B cell (primary cell): ENCODE measurements around the gene FNDC10. TPM values are rescaled to one million over a fixed set of nuclear protein-coding genes. Genes with fewer than 3 reads are reported as not detected.
A peak's percentile ranks its signal among the peaks of the same experiment; 100 is the strongest.

Source experiments
- ATAC-seq: fragments of 200-7000 bp; cut with Tn5 transposase; one replicate; pipeline ENCODE4 v1.10.0; 2021; ENCODE audit warnings: low read depth, mild to moderate bottlenecking, moderate number of reproducible peaks, moderate library complexity
- CTCF ChIA-PET: fragments of 350-600 bp; sonication (Branson Sonifier 250); formaldehyde crosslinking; loops from one replicate; lab custom pipeline; 2021; ENCODE audit warnings: antibody characterized with exemption, inconsistent platforms; lab: Charles Lee
- POLR2A ChIA-PET: fragments of 350-600 bp; sonication (Branson Sonifier 250); formaldehyde crosslinking; loops from one replicate; lab custom pipeline; 2021; ENCODE audit warnings: antibody characterized with exemption; lab: Charles Lee
- DNase-seq: peaks from one replicate; pipeline ENCODE4 v3.0.0; 2013
- H2AFZ ChIP-seq: 2 replicates; pipeline ENCODE4 v1.6.1; 2012; ENCODE audit warnings: mild to moderate bottlenecking, low read depth, low read length; ENCODE audit not compliant: insufficient read depth, poor library complexity, severe bottlenecking
- H3K27ac ChIP-seq, 2 donors: 1 replicate in 1 of 2; 2 replicates in 1 of 2; pipeline ENCODE4 v1.5.1; 2012 to 2013; ENCODE audit warnings: low read length in 2 of 2, mild to moderate bottlenecking in 2 of 2, moderate library complexity in 1 of 2
- H3K27me3 ChIP-seq, 4 experiments: fragments of 200-600 bp in 1 of 4; sonication (generic) in 1 of 4; replicated peaks in 1 of 4; 1 replicate in 2 of 4; 2 replicates in 2 of 4; pipeline versions ENCODE4 v1.6.1 to v1.7.0; 2013 to 2016; ENCODE audit warnings: low read length in 3 of 4, mild to moderate bottlenecking in 2 of 4, mixed read lengths in 1 of 4, moderate library complexity in 1 of 4; ENCODE audit not compliant: insufficient read depth in 4 of 4, control insufficient read depth in 3 of 4; ENCODE audit errors: control extremely low read depth in 1 of 4
- H3K36me3 ChIP-seq, 2 experiments: replicated peaks in 1 of 2; 1 replicate in 1 of 2; 2 replicates in 1 of 2; pipeline versions ENCODE4 v1.6.1 to v1.7.1; 2013; ENCODE audit warnings: low read length in 1 of 2; ENCODE audit not compliant: insufficient read depth in 2 of 2, control insufficient read depth in 1 of 2; ENCODE audit errors: control extremely low read depth in 1 of 2, extremely low read depth in 1 of 2
- H3K4me1 ChIP-seq, 2 donors: fragments of 200-600 bp in 1 of 2; sonication (generic) in 1 of 2; 1 replicate in 1 of 2; 2 replicates in 1 of 2; pipeline versions ENCODE4 v1.5.1 to v1.6.1; 2013 to 2017; ENCODE audit warnings: low read length in 2 of 2; ENCODE audit not compliant: control insufficient read depth in 2 of 2, insufficient read depth in 2 of 2
- H3K4me2 ChIP-seq: replicated peaks from 2 replicates; pipeline ENCODE3; 2012; ENCODE audit warnings: mild to moderate bottlenecking, low read depth, low read length; ENCODE audit not compliant: poor library complexity, severe bottlenecking
- H3K4me3 ChIP-seq, 5 experiments: fragments of 200-600 bp in 1 of 5; sonication (generic) in 1 of 5; 1 replicate in 3 of 5; 2 replicates in 2 of 5; pipeline versions ENCODE4 v1.5.1 to v1.7.0; 2011 to 2016; ENCODE audit warnings: low read length in 4 of 5, mild to moderate bottlenecking in 4 of 5, low read depth in 2 of 5, control low read depth in 1 of 5, moderate library complexity in 1 of 5; ENCODE audit not compliant: insufficient read depth in 1 of 5; ENCODE audit errors: control extremely low read depth in 1 of 5, extremely low read depth in 1 of 5
- H3K79me2 ChIP-seq: fragments of 200-600 bp; sonication (generic); one replicate; pipeline ENCODE4 v1.6.0; 2016; ENCODE audit warnings: low read length; ENCODE audit not compliant: control insufficient read depth, insufficient read depth
- H3K9ac ChIP-seq: fragments of 200-600 bp; sonication (generic); 2 replicates; pipeline ENCODE4 v1.6.1; 2017; ENCODE audit warnings: mild to moderate bottlenecking, low read length, moderate library complexity
- H3K9me3 ChIP-seq, 3 donors: one replicate each; pipeline versions ENCODE4 v1.6.1 to v1.7.1; 2013; ENCODE audit warnings: low read length in 2 of 3; ENCODE audit not compliant: control insufficient read depth in 2 of 3, insufficient read depth in 1 of 3; ENCODE audit errors: control extremely low read depth in 1 of 3
- H4K20me1 ChIP-seq: 2 replicates; pipeline ENCODE4 v1.6.0; 2012; ENCODE audit warnings: mild to moderate bottlenecking, low read length; ENCODE audit not compliant: insufficient read depth, control insufficient read depth, poor library complexity, severe bottlenecking
- H3K27ac Mint-ChIP-seq: one replicate; pipeline ENCODE4 v1.8.0; 2021; ENCODE audit warnings: mixed read lengths
- H3K27me3 Mint-ChIP-seq: one replicate; pipeline ENCODE4 v1.8.0; 2021; ENCODE audit warnings: mixed read lengths
- H3K4me1 Mint-ChIP-seq: one replicate; pipeline ENCODE4 v1.8.0; 2021; ENCODE audit warnings: mixed read lengths
- H3K4me3 Mint-ChIP-seq: one replicate; pipeline ENCODE4 v1.8.0; 2021; ENCODE audit warnings: mixed read lengths
- H3K9me3 Mint-ChIP-seq: one replicate; pipeline ENCODE4 v1.8.0; 2022; ENCODE audit warnings: mixed read lengths; ENCODE audit not compliant: insufficient read depth
- EZH2 ChIP-seq: IDR thresholded peaks from 2 replicates; pipeline ENCODE4 v1.6.1; 2012; ENCODE audit warnings: borderline replicate concordance, low read depth, mild to moderate bottlenecking, moderate library complexity, low read length; ENCODE audit not compliant: insufficient read depth, poor library complexity, severe bottlenecking
- WGBS: methylation state at CpG from one replicate; pipeline ENCODE4 v1.1.5; 2013; ENCODE audit warnings: missing lambda C conversion rate; ENCODE audit not compliant: insufficient coverage; 5-methylcytosine and 5-hydroxymethylcytosine counted together
- intact Hi-C: fragments of 100-400 bp; cut with micrococcal nuclease; formaldehyde crosslinking; loops from one replicate; pipeline ENCODE4 v1.10.0; 2022
- polyA plus RNA-seq: library from polyadenylated mRNA; depleted of rRNA; stranded (reverse); fragments of >200 nt; gene quantifications from 2 replicates; pipeline ENCODE4 v1.2.3, GENCODE V29; 2012
- total RNA-seq, 2 donors: library from RNA; stranded (reverse); fragments of 120-200 nt in 1 of 2; gene quantifications; 1 replicate in 1 of 2; 2 replicates in 1 of 2; pipeline versions ENCODE4 v1.2.3 to v1.2.4, GENCODE V29; 2013 to 2022
- TF ChIP-seq, protein P1 (sequence below): fragments of 200-600 bp; IDR thresholded peaks from one replicate; pipeline ENCODE4 v1.8.0; 2022; ENCODE audit warnings: antibody characterized with exemption, mild to moderate bottlenecking

The FNDC10 gene
- total and polyA plus RNA-seq, 2 donors (not counting 1 experiment from before 2014, with no cell fraction given) = 1.4 TPM

DNA sequence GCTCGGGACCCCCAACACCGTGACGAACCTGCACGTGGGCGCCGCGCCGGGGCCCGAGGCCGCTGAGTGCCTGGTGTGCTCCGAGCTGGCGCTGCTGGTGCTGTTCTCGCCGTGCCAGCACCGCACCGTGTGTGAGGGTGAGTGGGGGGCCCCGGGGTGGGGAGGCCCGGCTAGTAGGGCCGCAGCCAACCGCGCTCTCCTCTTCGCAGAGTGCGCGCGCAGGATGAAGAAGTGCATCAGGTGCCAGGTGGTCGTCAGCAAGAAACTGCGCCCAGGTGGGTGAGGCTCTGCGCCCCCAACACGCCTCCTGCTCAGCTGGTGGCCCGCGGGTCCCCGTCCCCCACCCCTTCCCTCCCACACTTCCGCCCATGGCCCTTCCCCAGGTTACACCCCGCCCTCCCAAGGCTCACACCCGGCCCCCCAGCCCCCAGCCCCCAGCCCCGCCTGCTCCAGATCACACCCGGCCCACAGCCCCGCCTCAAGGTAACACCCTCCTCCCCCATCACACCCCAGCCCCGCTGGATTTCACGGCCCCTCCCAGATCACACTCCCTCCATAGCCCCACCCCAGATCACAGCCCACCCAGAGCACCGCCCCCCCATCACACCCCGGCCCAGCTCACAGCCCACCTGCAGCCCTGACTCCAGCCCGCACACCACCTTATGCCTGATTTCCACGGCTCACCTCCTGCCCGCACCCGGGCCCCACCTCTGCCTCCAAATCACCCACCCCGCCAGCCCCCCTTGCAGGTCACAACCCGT is 29.7 kb upstream of the FNDC10 start:
- H3K4me3 Mint-ChIP-seq = peak overlapping the region; percentile 64
- peak overlapping the region; percentile 92 for H3K4me2 ChIP-seq
- H4K20me1 ChIP-seq = no peaks in the 10 kb centered on the region
- no peaks in the 10 kb centered on the region for H3K9me3 Mint-ChIP-seq
- H3K4me1 ChIP-seq = peaks cover 15 to 21% of the 10 kb centered on the region in 2 donors
- peak; percentile 50 for ATAC-seq
- DNase-seq = peak; percentile 60
- peaks cover 0 to 8% (median 0%) of the 10 kb centered on the region in 3 donors for H3K9me3 ChIP-seq
- H3K27ac ChIP-seq = peak overlapping the region; percentile 41 to 57
- 10% methylated on average over 40 of the region's 48 CpGs for WGBS
- H3K27me3 ChIP-seq = peaks cover 0 to 13% (median 4%) of the 10 kb centered on the region in 4 experiments
- intact Hi-C loops = loop anchor here (2.0 kb wide), 1 partner anchor 15 kb away; the partner anchor contains the start of gene MIB2
- peak overlapping the region; percentile 69 for H2AFZ ChIP-seq
- peak overlapping the region; percentile 53 for H3K9ac ChIP-seq
- ChIA-PET POLR2A (interaction anchor here (0.6 to 2.5 kb wide), 9 partner anchors 12 to 877 kb away, joined by 3 to 19 read pairs (median 5); partner anchors contain the start of genes AURKAIP1 and MIB2), CTCF (interaction anchor here (2.2 kb wide), 1 partner anchor 14 kb away, joined by 13 read pairs; the partner anchor contains the start of gene MIB2)
- peak overlapping the region; percentile 59 for H3K27ac Mint-ChIP-seq
- no peaks in the 10 kb centered on the region for H3K79me2 ChIP-seq
- TF ChIP-seq, protein P1, sequence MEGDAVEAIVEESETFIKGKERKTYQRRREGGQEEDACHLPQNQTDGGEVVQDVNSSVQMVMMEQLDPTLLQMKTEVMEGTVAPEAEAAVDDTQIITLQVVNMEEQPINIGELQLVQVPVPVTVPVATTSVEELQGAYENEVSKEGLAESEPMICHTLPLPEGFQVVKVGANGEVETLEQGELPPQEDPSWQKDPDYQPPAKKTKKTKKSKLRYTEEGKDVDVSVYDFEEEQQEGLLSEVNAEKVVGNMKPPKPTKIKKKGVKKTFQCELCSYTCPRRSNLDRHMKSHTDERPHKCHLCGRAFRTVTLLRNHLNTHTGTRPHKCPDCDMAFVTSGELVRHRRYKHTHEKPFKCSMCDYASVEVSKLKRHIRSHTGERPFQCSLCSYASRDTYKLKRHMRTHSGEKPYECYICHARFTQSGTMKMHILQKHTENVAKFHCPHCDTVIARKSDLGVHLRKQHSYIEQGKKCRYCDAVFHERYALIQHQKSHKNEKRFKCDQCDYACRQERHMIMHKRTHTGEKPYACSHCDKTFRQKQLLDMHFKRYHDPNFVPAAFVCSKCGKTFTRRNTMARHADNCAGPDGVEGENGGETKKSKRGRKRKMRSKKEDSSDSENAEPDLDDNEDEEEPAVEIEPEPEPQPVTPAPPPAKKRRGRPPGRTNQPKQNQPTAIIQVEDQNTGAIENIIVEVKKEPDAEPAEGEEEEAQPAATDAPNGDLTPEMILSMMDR = no peak
- TF ChIP-seq EZH2 = no peak
- H3K4me1 Mint-ChIP-seq = peaks cover 4% of the 10 kb centered on the region
- peaks cover 3% of the 10 kb centered on the region for H3K27me3 Mint-ChIP-seq
- peak overlapping the region in 4 of 5 experiments; percentile 32 to 55 (median 46) for H3K4me3 ChIP-seq
- H3K36me3 ChIP-seq = no peaks in the 10 kb centered on the region
